GM21515 (cell line): ENCODE measurements around the gene SLX4IP.

Source experiments
- ATAC-seq: cut with Tn5 transposase; IDR thresholded peaks from one replicate; pipeline ENCODE4 v1.9.1; 2021; ENCODE audit not compliant: unreplicated experiment

SLX4IP gene

DNA sequence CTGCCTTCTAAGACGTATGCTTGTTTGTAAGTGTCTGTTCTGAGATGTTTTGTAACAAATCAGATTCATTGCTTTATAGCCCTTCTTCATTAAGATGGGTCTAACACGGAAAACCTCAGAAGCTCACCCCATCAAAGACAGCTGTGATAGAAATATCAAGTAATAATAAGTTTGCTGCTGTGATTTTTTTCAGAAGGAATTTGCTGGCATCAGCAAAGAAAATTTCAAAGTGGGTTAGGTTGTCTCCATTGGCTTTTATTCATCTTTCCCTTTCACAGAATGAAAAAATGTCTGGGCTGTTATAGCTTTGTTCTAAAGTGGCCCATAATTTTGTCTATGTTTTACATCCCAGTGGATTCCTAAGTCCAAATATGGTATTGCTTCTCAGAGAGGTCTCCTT, 81.4 kb downstream of the SLX4IP start:
- ATAC-seq = no peak

DNA sequence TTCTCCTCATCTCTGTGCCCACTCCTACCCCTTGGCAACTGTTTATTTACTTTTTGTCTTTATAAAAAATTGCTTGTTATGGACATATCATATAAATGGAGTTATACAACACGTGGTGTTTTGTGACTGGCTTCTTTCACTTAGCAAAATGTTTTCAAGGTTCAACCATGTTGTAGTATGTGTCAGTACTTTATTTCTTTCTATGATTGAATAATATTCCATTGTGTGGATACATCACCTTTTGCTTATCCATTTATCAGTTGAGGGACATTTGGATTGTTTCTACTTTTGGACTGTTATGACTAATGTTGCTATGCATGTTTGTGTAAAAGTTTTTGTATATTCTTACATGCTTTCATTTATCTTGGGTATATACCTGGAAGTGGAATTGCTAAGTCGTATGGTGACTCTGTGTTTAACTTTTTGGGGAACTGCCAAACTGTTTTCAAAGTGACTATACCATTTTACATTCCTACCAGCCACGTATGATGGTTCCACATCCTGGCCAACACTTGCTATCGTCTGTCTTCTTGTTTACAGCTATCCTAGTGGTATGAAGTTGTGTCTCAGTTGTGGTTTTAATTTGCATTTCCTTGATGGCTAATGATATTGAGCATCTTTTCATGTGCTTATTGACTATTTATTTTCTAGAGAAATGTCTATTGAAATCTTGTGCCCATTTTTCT, 84.4 kb downstream of the SLX4IP start:
- no peak for ATAC-seq

DNA sequence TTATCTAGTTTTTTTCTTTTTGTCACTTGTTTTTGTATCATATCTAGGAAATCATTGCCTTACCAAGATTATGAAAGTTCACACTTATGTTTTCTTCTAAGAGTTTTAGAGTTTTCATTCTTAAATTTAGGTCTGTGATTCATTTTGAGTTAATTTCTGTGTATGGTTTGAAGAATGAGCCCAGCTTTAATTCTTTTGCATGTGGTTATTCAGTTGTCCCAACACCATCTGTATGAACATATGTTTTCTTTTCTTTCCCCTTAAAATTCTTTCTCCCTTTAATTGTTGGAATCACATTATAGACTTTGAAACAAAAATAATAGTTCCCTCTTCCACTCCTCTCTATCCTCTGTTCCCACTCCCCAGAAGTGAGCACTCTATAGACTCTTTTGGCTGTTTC, 85.4 kb downstream of the SLX4IP start:
- ATAC-seq = no peak

DNA sequence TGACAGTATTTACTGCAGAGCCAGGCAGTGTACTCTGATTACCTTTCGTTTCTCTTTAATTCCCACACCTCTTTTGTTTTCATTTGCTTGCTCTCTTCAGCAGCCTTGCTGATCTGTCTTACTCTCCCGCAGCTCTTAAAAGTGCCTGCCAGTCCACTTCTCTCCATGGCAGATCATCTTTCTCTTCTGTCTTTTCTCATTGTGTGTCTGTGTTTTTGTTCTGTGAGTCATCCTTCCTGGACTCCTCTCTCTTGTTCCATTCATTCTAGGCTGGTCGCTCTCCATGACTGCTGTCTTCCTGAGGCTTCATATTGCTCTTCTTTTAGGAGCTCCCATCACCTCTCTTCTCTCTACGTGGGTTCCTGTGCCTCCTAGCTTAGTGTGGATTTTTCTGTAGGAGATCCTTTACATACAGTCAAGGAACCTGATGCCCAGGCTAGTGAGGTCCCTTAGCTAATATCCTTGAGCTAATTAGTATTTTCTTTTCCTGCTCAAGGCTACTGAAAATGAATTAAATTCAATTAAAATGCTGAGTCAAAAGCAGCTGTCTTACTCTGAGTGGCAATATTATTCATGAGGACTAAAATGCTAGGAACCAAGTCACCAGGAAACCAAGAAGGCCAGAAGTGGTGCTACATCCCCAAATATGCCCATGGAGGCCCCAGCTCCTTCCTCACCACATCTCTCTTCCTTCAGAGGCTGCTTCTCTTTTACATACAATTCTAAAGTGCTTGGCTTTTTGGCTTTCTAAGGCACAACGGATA, 86.1 kb downstream of the SLX4IP start:
- ATAC-seq = no peak

DNA sequence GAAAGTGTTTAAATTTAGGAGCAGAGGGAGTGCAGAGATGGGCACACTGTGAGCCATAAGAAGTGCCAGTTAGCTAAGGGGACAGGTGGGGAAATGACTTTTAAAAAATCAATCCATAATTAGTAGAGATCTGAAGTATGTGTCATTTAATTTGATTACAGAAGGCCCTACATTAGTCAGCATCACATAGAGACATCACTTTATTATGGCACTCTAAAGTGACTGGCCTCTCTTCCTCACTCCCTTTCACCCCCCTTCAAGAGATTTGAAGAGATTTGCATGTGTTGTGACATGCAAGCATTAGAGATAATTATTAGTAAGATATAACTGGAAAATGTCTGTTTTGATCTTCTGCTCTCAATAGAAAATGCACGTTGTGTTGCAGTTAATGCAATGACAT, 86.7 kb downstream of the SLX4IP start:
- ATAC-seq = no peak

DNA sequence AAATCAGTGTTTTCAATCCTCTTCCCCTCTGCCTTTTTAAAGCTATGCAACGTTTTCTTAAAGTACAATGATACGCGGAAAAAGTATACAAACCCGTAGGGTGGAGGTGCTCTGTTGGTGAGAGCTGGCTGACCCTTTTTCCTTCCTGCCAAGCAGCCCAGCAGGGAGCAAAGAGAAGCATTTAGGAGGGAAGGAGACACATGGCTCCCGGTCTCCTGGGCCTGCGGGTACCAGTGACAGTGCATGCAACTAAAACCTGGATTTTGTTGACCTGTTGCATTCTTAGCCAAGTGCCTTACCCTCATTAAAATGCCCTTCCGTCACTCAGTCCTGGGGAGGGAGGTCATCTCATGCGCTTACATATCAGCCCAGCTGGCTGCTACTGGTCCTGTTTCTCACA, 87.2 kb downstream of the SLX4IP start:
- ATAC-seq = no peak

DNA sequence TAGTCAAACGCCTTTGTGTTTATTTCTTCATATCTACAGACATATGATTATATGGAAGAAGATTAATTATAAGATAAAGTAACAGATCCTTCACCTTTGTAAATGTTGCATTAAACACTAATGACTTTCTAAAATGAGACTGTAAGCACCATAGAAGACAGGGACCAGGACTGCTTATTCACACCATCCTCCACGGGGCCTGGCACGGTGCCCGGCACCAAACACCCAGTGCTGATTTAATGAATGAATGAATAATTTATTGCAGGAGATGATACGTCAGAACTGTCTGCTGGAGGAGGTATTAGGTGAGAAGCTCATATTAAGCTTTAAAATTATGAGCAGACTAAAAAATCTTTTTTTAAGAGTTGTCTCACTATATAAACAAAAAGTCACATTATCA, 88.3 kb downstream of the SLX4IP start:
- no peak for ATAC-seq

DNA sequence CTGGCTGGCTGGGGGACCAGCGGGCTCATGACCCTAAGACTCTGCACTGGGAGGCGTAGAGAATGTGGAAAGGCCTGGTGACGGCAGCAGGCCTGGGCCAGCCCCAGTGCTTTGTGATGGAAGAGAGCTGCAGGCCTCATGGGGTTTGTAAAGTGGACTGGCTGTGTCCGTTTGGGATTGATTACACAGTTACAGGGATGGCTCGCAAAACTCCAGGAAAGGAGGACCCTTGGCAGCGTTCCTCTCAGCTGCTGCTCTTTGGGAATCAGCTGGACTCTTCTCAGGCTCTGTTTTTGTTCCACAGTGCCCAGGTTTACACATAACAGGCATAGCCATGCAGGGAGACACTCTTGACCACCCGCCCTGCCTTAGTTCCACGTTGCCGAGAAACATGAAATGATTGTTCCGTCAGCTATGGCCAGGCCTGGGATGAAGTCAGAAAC, 89.0 kb downstream of the SLX4IP start:
- ATAC-seq = no peak

DNA sequence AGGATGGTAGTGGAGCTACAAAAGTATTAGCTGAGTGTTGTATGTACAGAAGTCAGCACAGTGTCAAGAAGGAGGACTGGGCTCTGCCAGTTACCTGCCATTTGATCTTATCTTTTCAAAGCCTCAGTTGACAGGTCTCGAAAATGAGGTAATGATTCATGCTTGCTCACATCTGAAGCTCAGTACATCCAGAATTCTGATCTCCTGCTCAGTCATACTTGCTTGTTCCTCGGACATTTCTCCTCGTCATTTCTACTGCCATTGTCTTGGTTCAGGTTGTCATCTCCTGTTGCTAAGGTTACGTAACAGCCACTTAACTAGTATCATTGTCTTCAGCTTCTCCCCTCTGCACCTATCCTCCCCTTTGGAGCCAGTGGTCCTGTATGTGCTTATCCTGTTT, 89.5 kb downstream of the SLX4IP start:
- no peak for ATAC-seq

DNA sequence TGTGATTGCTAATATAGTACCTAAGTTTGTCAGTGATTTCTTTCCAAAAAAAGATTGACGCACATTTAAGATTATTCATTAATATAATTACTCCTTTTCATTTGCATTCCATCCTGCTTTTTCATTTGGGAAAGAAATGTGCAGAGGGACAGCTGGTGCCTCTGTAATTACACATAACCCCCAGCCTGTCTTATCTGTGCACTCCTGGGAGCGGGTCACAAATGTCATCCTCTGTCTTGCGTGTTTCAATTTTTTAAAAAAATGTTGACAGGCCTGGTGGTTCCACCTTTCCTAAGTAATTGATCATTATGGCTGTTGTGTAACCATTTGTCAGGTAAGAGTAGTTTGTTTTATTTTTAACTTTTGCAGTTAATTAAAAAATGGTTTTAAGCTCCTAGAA, 92.7 kb downstream of the SLX4IP start:
- no peak for ATAC-seq

DNA sequence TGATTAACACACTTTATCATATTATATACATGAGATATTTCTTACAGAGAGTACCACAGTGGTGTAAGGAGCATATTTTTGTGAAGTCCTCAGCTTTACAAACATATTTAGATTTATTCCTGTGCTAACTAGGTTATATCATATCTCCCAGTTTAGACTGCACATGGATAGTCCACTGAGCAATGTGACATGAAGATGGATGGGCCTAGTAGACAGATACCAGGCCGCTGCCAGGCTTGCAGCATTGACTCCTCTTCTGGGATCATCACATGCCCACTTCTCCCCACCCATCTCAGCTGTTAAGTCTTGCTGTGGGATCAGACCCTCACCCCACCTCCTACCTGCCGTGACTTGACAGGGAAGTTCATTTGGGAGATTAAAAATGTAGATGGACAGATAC, 95.8 kb downstream of the SLX4IP start:
- no peak for ATAC-seq

DNA sequence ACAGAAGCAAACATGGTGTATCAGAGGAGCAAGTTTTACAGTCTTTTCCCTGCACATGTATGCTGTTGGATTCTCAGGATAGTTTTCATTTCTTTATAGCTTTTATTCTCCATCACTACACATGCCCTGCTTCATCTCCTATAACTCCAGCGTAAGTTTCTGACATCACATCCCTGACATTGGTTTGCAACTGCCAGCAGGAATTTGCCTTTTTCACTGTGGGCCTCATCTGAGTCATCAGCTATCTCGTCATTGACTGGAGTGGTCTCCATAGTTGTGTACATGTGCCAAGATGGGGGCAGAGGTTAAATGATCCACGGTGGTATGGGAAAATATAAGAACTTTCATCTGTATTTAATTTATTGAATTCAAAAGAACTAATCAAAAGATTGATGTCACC, 96.7 kb downstream of the SLX4IP start:
- ATAC-seq = no peak

DNA sequence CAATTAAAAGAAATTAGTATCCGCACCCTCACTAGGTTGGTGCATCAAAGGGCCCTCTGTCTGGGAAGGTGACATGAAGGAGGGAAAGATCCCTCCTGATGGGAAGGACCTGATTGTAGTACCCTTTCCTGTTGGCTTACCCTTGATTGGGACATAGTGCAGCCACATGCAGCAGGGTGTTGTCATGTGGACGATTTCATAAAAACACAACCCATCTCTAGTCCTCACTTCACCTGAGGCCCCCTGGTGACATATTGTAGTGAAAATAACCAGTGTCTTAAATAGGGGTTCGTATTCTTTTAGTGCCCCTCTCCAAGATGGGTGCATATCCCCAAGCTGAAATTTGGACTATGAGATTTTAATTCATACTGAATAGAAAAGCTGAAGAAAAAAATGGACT, 97.3 kb downstream of the SLX4IP start:
- no peak for ATAC-seq

DNA sequence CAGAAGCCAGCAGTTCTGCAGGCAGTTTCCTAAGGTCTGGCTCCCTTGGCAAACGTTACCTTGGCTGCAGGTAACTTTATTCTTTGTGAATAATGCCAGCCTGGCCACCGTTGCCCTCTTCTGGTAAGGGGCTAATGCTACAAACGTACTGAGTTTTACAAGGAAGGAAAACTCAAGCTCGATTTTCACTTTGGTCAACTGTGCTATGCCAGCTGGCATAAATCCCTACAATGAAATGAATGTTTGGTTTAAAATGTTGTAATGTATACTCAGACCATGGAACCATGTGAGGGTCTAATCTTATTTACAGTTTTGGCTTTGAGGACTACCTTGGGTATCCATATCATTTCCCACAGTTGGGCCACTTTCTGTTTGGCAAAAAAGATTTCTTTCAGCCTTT, 101.4 kb downstream of the SLX4IP start:
- ATAC-seq = no peak

DNA sequence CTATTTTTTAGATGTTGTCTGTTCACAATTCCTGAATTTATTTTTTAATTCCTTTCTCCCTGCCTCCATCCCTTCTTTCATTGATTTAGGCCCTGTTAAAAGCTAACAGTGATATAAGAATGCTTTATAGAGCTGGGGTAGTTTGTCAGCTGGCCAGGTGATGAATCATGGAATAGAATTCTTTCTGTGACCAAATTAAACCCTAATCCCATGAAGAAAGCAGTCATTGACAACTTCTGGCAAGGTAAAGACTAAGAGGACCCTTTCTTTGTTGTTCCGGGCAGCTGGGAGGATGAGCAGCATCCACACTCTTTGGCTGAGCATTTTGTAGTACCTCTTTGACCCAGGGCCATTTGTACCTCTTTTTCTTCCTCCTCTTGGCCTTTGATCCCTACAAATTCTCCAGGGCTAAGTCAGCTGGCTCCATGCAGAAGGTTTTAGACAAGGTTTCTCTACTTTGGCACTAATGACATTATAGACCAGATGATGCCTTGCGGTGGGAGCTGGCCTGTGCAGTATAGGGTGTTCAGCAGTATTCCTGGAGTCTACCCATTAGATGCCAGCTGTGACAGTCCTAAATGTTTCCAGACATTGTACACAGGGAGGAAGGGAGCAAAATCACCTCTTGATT, 102.9 kb downstream of the SLX4IP start:
- ATAC-seq = no peak

DNA sequence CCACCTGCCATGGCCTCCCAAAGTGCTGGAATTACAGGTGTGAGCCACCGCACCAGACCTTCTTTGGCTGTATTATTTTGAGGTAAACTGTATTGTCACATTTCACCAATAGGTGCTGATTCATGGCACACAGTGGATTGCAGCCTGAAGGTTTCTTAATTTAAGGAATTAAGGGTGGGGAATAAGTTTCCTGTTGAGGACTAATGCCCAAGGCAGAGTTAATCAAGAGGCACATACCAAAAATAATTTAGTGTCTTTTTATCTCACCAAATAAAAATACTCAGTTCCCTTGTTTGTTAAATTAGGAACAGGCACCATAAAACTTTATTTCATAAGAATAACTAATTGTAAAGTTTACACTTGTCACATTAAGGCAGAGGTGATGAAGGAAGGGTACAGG, 103.7 kb downstream of the SLX4IP start:
- ATAC-seq = no peak

DNA sequence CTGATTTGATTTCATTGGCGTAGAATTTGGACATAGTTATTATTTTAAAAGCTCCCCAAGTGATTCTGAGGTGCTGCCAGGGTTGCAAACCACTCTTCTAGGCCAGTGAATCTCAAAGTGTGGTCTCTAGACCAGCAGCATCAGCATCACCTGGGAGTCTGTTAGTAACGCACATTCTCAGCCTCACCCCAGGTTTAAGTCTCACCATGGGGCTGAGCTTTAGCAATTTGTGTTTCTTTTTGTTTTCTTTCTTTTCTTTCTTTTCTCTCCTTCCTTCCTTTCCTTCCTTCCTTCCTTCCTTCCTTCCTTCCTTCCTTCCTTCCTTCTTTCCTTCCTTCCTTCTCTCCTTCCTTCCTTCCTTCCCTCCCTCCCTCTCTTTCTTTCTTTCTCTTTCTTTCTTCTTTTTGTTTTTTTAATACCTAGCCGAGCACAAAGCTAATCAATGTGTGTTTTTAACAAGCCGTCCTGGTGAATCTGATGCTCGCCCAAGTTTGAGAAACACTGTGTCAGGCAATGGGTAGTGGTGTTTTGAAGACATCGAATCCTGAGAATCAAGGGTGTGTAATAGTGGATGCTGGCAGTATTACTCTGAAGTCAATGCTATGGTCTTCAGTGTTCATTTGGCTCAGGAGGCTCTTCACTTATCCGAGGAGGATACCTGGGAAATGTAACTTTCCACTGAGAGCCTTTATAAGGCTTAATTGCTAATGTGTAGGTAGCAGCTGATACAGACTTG, 104.9 kb downstream of the SLX4IP start:
- no peak for ATAC-seq

DNA sequence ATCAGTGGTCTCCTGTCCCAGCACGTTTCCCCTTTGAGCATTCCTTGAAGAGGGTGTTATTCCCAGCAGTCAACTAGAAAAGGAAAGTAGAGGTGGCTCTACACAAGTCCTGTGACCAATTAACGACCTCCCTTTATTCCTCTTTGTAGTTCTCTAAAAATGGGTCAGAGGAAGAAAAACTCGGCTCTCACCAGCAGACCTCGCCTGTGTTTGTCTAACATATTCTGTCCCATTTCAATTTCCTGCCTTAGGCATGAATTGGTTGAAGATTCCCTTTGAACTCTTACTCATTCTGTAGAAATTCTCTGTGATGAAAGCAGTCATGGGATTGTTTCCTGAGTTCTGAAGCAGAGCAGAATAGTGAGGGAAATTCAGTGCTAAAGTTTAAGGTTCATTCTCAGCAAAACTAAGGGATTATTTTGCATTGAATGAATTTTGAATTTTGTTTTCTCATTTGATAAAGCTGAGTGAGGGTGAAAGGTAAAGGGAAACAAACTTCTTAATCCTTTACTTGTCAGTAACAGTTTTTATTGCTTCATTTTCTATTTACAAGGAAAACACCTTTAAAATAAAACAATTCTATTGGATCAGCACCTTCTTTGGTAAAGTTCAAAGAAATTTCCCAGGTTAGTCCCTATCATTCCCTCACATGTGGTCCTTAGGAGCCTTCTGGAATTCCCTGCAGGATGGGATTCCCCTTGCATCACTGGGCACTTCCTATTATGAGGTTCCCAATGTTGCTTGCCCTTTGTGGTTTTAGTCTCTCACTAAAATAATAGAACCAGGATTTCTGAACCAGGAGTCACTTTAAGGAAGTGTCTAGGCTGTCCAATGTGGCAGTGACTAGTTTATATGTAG, 105.8 kb downstream of the SLX4IP start:
- no peak for ATAC-seq

DNA sequence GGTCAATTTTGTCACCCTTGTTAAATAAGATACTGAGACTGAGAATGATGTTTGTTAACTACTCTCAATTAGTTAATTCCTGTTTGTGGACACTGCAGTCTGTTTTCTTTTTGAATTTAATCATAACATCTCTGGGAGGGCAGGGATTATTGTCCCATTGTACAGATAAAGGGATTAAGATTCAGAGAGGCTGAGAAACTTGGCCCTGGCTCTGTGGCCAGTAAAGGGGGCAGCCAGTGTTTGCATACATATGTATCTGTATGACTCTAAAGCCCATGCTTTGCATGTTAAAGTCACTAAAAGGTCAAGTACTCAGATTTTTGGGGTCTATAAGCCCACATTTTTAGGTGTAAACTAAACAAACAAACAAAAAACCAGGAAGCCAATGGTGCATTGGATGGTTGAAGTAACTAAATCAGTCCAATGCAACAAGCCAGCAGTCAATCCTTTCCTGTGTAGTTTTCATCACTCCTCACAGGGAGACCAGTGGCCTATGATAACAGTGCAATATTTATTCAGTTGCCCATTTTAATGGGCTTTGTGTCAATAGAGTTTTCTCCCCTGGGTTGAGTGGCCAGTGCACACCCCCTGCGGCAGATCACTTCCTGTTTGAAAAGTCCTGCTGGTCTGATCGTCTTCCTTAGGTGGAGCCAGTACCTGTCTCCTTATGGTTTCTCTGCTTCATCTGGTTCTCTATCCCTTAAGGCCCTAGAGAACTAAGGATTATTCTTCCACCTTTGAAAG, 106.7 kb downstream of the SLX4IP start:
- ATAC-seq = no peak

DNA sequence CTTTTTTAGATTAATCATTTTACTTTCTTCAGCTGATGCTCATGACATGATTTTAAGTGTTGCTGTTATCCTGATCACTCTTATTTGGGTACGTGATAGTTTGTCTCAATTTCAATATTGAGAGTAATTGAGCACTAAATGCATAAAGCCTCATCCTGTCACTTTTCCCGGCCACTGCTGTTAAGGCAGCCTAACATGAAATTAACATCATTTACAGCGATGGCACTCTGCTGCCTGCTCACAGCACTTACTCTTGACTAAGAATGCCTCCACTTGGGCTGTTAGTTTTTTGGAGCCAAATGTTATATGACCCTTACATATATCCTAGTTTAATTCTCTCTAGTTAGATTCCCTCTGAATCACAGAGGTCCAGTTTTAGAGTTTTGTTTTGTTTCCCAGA, 107.3 kb downstream of the SLX4IP start:
- ATAC-seq = no peak
